ENCODE measurements around the gene TMEM179.
"Not testable (repeated sequence)": the region's sequence is repeated elsewhere in the genome, so short reads cannot be mapped to it uniquely, and the experiment has no call there.

Gene TMEM179

GRCh38 chr14:104582005-104582404 is 22.6 kb downstream of the TMEM179 start:
- H3K4me3 ChIP-seq (ENCODE audit: low read length): no peak overlapping the region
- DNase-seq (ENCODE audit: low read depth): no peak
- TF ChIP-seq, protein P1, sequence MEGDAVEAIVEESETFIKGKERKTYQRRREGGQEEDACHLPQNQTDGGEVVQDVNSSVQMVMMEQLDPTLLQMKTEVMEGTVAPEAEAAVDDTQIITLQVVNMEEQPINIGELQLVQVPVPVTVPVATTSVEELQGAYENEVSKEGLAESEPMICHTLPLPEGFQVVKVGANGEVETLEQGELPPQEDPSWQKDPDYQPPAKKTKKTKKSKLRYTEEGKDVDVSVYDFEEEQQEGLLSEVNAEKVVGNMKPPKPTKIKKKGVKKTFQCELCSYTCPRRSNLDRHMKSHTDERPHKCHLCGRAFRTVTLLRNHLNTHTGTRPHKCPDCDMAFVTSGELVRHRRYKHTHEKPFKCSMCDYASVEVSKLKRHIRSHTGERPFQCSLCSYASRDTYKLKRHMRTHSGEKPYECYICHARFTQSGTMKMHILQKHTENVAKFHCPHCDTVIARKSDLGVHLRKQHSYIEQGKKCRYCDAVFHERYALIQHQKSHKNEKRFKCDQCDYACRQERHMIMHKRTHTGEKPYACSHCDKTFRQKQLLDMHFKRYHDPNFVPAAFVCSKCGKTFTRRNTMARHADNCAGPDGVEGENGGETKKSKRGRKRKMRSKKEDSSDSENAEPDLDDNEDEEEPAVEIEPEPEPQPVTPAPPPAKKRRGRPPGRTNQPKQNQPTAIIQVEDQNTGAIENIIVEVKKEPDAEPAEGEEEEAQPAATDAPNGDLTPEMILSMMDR (IDR thresholded peaks at IDR 0.05; ENCODE audit: insufficient read depth, low read depth, low read length, missing control alignments): no peak

DNA sequence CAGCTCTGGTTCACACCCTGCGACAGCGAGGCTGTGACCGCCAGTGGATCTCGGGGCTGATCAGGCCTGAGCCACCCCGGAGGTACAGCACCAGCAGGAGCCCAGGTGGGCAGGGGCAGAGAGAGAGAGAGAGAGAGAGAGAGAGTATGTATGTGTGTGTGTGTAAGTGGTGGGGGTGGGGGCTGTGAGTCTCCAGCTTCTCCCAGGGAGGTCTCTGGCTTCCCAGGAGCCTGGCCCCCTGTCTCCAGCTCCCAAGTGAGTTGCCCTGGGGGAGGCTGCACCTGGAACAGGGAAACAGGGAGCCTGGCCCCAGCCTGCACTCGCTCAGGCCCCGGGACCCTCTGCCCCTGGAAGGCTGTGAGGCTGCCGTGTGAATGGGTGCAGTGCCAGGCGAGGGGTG is 23.1 kb downstream of the TMEM179 start:
- no peak for DNase-seq (ENCODE audit: low read depth)
- no peak overlapping the region for H3K4me3 ChIP-seq (ENCODE audit: low read length)
- TF ChIP-seq, protein P1 (IDR thresholded peaks at IDR 0.05; ENCODE audit: insufficient read depth, low read depth, low read length, missing control alignments): no peak

GRCh38 chr14:104580961-104581360 is 23.6 kb downstream of the TMEM179 start:
- no peak overlapping the region for H3K4me3 ChIP-seq (ENCODE audit: low read length)
- TF ChIP-seq, protein P1 (IDR thresholded peaks at IDR 0.05; ENCODE audit: insufficient read depth, low read depth, low read length, missing control alignments): no peak
- DNase-seq (ENCODE audit: low read depth): no peak

DNA sequence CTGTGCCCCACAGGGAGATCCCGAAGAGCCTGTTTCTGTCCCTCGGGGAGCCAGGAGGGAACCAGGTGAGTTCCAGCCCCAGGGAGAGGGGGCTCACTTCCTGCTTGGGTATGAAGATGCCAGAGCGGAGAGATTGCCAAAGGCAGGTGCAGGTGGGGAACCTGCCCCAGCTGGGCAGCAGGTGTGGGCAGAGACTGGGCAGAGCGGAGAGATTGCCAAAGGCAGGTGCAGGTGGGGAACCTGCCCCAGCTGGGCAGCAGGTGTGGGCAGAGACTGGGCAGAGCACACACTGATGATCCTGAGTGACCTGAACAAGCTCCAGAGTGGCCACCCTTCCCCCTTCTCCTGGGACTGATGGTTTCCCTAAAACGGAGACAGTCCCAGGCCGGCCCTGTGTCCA is 24.6 kb downstream of the TMEM179 start:
- not testable (repeated sequence) for H3K4me3 ChIP-seq (ENCODE audit: low read length)

DNA sequence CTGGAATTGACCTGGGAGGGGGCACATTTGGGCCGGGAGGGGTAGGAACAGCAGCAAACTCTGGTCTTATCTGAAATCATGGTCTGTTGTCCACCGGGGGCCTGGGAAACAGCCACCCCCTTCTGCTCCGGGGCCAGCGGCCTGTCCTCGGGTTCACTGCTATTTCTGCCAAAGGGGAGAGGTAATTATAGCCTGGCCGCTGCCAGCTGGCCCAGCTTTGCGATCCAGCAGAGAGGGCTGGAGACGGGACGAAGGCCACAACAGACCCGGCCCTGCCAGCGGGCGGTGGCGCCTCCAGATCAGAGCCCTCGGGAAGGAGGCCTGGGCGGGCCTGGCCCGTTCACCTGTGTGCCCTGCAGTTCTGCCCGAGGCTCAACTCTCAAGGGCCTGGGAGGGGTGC is 25.1 kb downstream of the TMEM179 start, which contains the start of gene C14orf180:
Gene C14orf180, plus strand, starts transcription at position 258 of the 400 bp plus-strand sequence. CDS start 6,667 bp downstream, outside the sequence.
- DNase-seq (ENCODE audit: low read depth): no peak
- no peak within 1 kb of the TSS for H3K4me3 ChIP-seq (ENCODE audit: low read length)
- TF ChIP-seq, protein P1 (IDR thresholded peaks at IDR 0.05; ENCODE audit: insufficient read depth, low read depth, low read length, missing control alignments): no peak

More for the DNA sequence above, 24.6 kb downstream of the TMEM179 start:
- DNase-seq (ENCODE audit: low read depth): not testable (repeated sequence)

DNA sequence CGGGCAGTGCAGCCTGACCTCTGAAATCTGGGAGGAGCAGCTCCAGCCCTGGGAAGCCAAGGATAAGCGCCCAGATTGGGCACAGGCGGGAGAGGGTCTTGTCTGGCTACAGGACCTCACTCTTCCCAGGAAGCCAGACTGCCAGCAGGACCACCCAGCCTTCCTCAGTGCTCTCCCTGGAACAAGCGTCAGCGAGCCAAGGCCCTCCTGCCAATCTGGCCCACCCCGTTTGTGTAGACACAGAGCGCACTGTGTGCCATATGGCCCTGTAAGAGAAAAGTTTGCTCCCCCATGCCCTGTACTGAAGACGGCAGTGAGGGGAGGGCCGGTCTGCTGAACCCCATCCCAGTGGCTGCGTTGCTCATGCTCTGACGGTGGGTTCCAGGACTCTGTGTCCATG is 26.3 kb downstream of the TMEM179 start:
- DNase-seq (ENCODE audit: low read depth): no peak
- H3K4me3 ChIP-seq (ENCODE audit: low read length): no peak overlapping the region
- TF ChIP-seq, protein P1 (IDR thresholded peaks at IDR 0.05; ENCODE audit: insufficient read depth, low read depth, low read length, missing control alignments): no peak

DNA sequence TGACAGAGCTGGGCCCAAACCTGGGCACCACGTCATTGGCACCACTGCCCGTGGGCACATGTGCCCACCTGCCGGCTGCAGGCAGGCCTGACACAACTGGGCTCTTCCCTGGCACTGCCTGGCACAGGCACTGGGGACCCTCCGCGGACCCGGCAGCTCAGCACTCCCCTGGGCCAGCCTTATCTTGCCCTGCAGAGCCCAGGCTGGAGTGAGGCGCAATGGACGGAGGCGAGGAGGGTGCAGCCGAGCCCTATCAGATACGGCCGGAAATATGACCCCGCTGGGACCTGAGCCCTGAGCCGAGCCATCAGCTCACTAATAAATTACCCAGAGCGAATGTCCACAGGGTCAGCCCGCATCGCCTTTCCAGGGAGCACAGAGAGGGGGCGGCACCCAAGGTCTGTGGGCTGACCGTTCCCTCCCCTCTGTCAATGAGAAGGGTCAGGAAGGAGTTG is 26.7 kb downstream of the TMEM179 start:
- H3K4me3 ChIP-seq (ENCODE audit: low read length): no peak overlapping the region
- TF ChIP-seq, protein P1 (IDR thresholded peaks at IDR 0.05; ENCODE audit: insufficient read depth, low read depth, low read length, missing control alignments): no peak
- no peak for DNase-seq (ENCODE audit: low read depth)

Measured in epithelial cell of esophagus (primary cell).